ENCODE results near the gene RALGAPB. TPM values are rescaled to one million over a fixed set of nuclear protein-coding genes. Genes with fewer than 3 reads are reported as not detected.
A peak's percentile ranks its signal among the peaks of the same experiment; 100 is the strongest.
"Not testable (repeated sequence)": the region's sequence is repeated elsewhere in the genome, so short reads cannot be mapped to it uniquely, and the experiment has no call there.

RALGAPB gene
- total RNA-seq, 8 experiments from 2014 or later: 21.8 to 48.8 (median 32.1) TPM

GRCh38 chr20:38473367-38473795 is 738 bp downstream of the RALGAPB start:
- in situ Hi-C loops (cut with MboI; ENCODE audit: low pct_unique_long_range_greater_than_20kb in 2 of 9, low sequenced_read_pairs in 9 of 9, unreplicated experiment in 9 of 9): no loop called here
- ATAC-seq (replicated peaks in 6 of 8): no peak
- H3K4me1 ChIP-seq (replicated peaks in 1 of 2): peaks cover 12 to 17% of the 10 kb centered on the region in 2 donors
- peak overlapping the region in 1 of 2 donors; percentile 81 for H3K27ac ChIP-seq
- peak overlapping the region; percentile 55 to 78 (median 71) for H3K4me3 ChIP-seq
- WGBS, 10 experiments: 0 to 30% (median 0%) methylated on average over 1 to 10 of the region's 10 CpGs; no CpG with 5 or more reads in 3 of the 10 experiments

- WGBS, 10 experiments: 88 to 100% (median 93%) methylated on average over 1 to 6 of the region's 8 CpGs; no CpG with 5 or more reads in 3 of the 10 experiments
- H3K27ac ChIP-seq: no peak overlapping the region
- ATAC-seq (replicated peaks in 6 of 8): no peak
- in situ Hi-C loops (cut with MboI; ENCODE audit: low pct_unique_long_range_greater_than_20kb in 2 of 9, low sequenced_read_pairs in 9 of 9, unreplicated experiment in 9 of 9): no loop called here
- H3K4me3 ChIP-seq: no peak overlapping the region
- peaks cover 9 to 11% of the 10 kb centered on the region in 2 donors for H3K4me1 ChIP-seq (replicated peaks in 1 of 2)
Measured at GRCh38 chr20:38477747-38478146, 5.1 kb downstream of the RALGAPB start.

GRCh38 chr20:38479596-38479995 is 7.0 kb downstream of the RALGAPB start:
- ATAC-seq (replicated peaks in 6 of 8): no peak
- no peak overlapping the region for H3K27ac ChIP-seq
- 60 to 100% (median 100%) methylated on average over 1 to 2 of the region's 2 CpGs; no CpG with 5 or more reads in 2 of the 10 experiments for WGBS, 10 experiments
- H3K4me1 ChIP-seq (replicated peaks in 1 of 2): no peaks in the 10 kb centered on the region
- in situ Hi-C loops (cut with MboI; ENCODE audit: low pct_unique_long_range_greater_than_20kb in 2 of 9, low sequenced_read_pairs in 9 of 9, unreplicated experiment in 9 of 9): no loop called here
- H3K4me3 ChIP-seq: no peak overlapping the region

GRCh38 chr20:38485041-38485440 is 12.4 kb downstream of the RALGAPB start:
- Histone ChIP-seq H3K4me3 (no peak overlapping the region), H3K27ac (no peak overlapping the region), H3K4me1 (replicated peaks in 1 of 2) (no peaks in the 10 kb centered on the region)
- in situ Hi-C loops (cut with MboI; ENCODE audit: low pct_unique_long_range_greater_than_20kb in 2 of 9, low sequenced_read_pairs in 9 of 9, unreplicated experiment in 9 of 9): no loop called here
- ATAC-seq (replicated peaks in 6 of 8): no peak

- WGBS, 10 experiments: 93 to 100% (median 100%) methylated on average over 1 to 3 of the region's 3 CpGs; no CpG with 5 or more reads in 1 of the 10 experiments
- no peak overlapping the region for H3K4me3 ChIP-seq
- no peak overlapping the region for H3K27ac ChIP-seq
- in situ Hi-C loops (cut with MboI; ENCODE audit: low pct_unique_long_range_greater_than_20kb in 2 of 9, low sequenced_read_pairs in 9 of 9, unreplicated experiment in 9 of 9): no loop called here
- no peaks in the 10 kb centered on the region for H3K4me1 ChIP-seq (replicated peaks in 1 of 2)
- no peak for ATAC-seq (replicated peaks in 6 of 8)
Measured at GRCh38 chr20:38489181-38489580, 16.5 kb downstream of the RALGAPB start.

GRCh38 chr20:38497246-38497935 is 24.7 kb downstream of the RALGAPB start:
- Histone ChIP-seq H3K4me1 (replicated peaks in 1 of 2) (no peaks in the 10 kb centered on the region), H3K4me3 (no peak overlapping the region), H3K27ac (no peak overlapping the region)
- peak in 2 of 8 experiments; percentile 63 to 79 for ATAC-seq (replicated peaks in 6 of 8)
- WGBS, 10 experiments: 78 to 100% (median 94%) methylated on average over 1 to 8 of the region's 8 CpGs
- in situ Hi-C loops (cut with MboI; ENCODE audit: low pct_unique_long_range_greater_than_20kb in 2 of 9, low sequenced_read_pairs in 9 of 9, unreplicated experiment in 9 of 9): no loop called here

GRCh38 chr20:38498909-38499308 is 26.3 kb downstream of the RALGAPB start:
- Histone ChIP-seq H3K4me1 (replicated peaks in 1 of 2) (no peaks in the 10 kb centered on the region), H3K4me3 (no peak overlapping the region), H3K27ac (no peak overlapping the region)
- in situ Hi-C loops (cut with MboI; ENCODE audit: low pct_unique_long_range_greater_than_20kb in 2 of 9, low sequenced_read_pairs in 9 of 9, unreplicated experiment in 9 of 9): no loop called here
- WGBS, 10 experiments: 80 to 100% (median 100%) methylated on average over 1 of the region's 1 CpG; no CpG with 5 or more reads in 1 of the 10 experiments
- no peak for ATAC-seq (replicated peaks in 6 of 8)

- ATAC-seq (replicated peaks in 6 of 8): no peak
- in situ Hi-C loops (cut with MboI; ENCODE audit: low pct_unique_long_range_greater_than_20kb in 2 of 9, low sequenced_read_pairs in 9 of 9, unreplicated experiment in 9 of 9): no loop called here
- Histone ChIP-seq H3K4me3 (no peak overlapping the region), H3K4me1 (replicated peaks in 1 of 2) (no peaks in the 10 kb centered on the region), H3K27ac (no peak overlapping the region)
- WGBS, 10 experiments: 86 to 100% (median 100%) methylated on average over 1 of the region's 1 CpG; no CpG with 5 or more reads in 5 of the 10 experiments
Measured at GRCh38 chr20:38499366-38499765, 26.7 kb downstream of the RALGAPB start.

GRCh38 chr20:38501858-38502436 is 29.3 kb downstream of the RALGAPB start:
- ATAC-seq (replicated peaks in 6 of 8): no peak
- in situ Hi-C loops (cut with MboI; ENCODE audit: low pct_unique_long_range_greater_than_20kb in 2 of 9, low sequenced_read_pairs in 9 of 9, unreplicated experiment in 9 of 9): no loop called here
- Histone ChIP-seq H3K27ac (no peak overlapping the region), H3K4me1 (replicated peaks in 1 of 2) (no peaks in the 10 kb centered on the region), H3K4me3 (no peak overlapping the region)
- WGBS, 10 experiments: 77 to 100% (median 93%) methylated on average over 1 to 2 of the region's 2 CpGs; no CpG with 5 or more reads in 1 of the 10 experiments

GRCh38 chr20:38504368-38505090 is 31.9 kb downstream of the RALGAPB start:
- Histone ChIP-seq H3K4me1 (replicated peaks in 1 of 2) (no peaks in the 10 kb centered on the region), H3K4me3 (no peak overlapping the region), H3K27ac (no peak overlapping the region)
- no peak for ATAC-seq (replicated peaks in 6 of 8)
- in situ Hi-C loops (cut with MboI; ENCODE audit: low pct_unique_long_range_greater_than_20kb in 2 of 9, low sequenced_read_pairs in 9 of 9, unreplicated experiment in 9 of 9): no loop called here
- WGBS, 10 experiments: 83 to 100% (median 90%) methylated on average over 1 to 3 of the region's 3 CpGs; no CpG with 5 or more reads in 1 of the 10 experiments

- Histone ChIP-seq H3K27ac (no peak overlapping the region), H3K4me3 (no peak overlapping the region), H3K4me1 (replicated peaks in 1 of 2) (no peaks in the 10 kb centered on the region)
- in situ Hi-C loops (cut with MboI; ENCODE audit: low pct_unique_long_range_greater_than_20kb in 2 of 9, low sequenced_read_pairs in 9 of 9, unreplicated experiment in 9 of 9): no loop called here
- WGBS, 10 experiments: 92 to 100% (median 97%) methylated on average over 2 to 4 of the region's 4 CpGs; no CpG with 5 or more reads in 2 of the 10 experiments
- no peak for ATAC-seq (replicated peaks in 6 of 8)
Measured at GRCh38 chr20:38505091-38505455, 32.4 kb downstream of the RALGAPB start.

GRCh38 chr20:38511726-38512125 is 39.1 kb downstream of the RALGAPB start:
- in situ Hi-C loops (cut with MboI; ENCODE audit: low pct_unique_long_range_greater_than_20kb in 2 of 9, low sequenced_read_pairs in 9 of 9, unreplicated experiment in 9 of 9); ATAC-seq (replicated peaks in 6 of 8); H3K4me1 ChIP-seq (replicated peaks in 1 of 2); H3K4me3 ChIP-seq; H3K27ac ChIP-seq: not testable (repeated sequence)
- whole genome bisulfite sequencing, 10 experiments: 96 to 100% (median 100%) methylated on average over 1 to 8 of the region's 19 CpGs; no CpG with 5 or more reads in 1 of the 10 experiments

- no peak overlapping the region for H3K4me3 ChIP-seq
- in situ Hi-C loops (cut with MboI; ENCODE audit: low pct_unique_long_range_greater_than_20kb in 2 of 9, low sequenced_read_pairs in 9 of 9, unreplicated experiment in 9 of 9): no loop called here
- H3K27ac ChIP-seq: no peak overlapping the region
- H3K4me1 ChIP-seq (replicated peaks in 1 of 2): peaks cover 0 to 4% of the 10 kb centered on the region in 2 donors
- 68 to 100% (median 90%) methylated on average over 2 to 4 of the region's 4 CpGs; no CpG with 5 or more reads in 2 of the 10 experiments for WGBS, 10 experiments
- ATAC-seq (replicated peaks in 6 of 8): no peak
Measured at GRCh38 chr20:38514185-38514584, 41.5 kb downstream of the RALGAPB start.
